OCI-LY7 (cell line): ENCODE data around the gene BCKDHB. TPM values are rescaled to one million over a fixed set of nuclear protein-coding genes. Genes with fewer than 3 reads are reported as not detected.

Experiments
- BruUV-seq: library from RNA; stranded (reverse); fragments of 400-500 nt; replicated peaks from 2 replicates; lab custom pipeline; 2021; lab: Mats Ljungman, UMichigan
- CTCF ChIA-PET: fragments of 300-600 bp; sonication (Branson Sonifier 250); formaldehyde crosslinking; loops from one replicate; lab custom pipeline; 2022; ENCODE audit warnings: antibody characterized with exemption; ENCODE audit not compliant: unreplicated experiment; lab: Charles Lee
- POLR2A ChIA-PET: fragments of 300-600 bp; sonication (Branson Sonifier 250); formaldehyde crosslinking; loops from one replicate; lab custom pipeline; 2022; ENCODE audit warnings: antibody characterized with exemption; lab: Charles Lee
- DNase-seq: peaks from one replicate; pipeline ENCODE4 v3.0.0-alpha.2; 2015; ENCODE audit warnings: low spot score
- H2AFZ ChIP-seq: fragments of 200-600 bp; sonication (generic), shearing (Covaris generic); 2 replicates; pipeline ENCODE4 v1.6.1; 2014; ENCODE audit warnings: mild to moderate bottlenecking, antibody characterized with exemption, low read length, moderate library complexity
- H3K27ac ChIP-seq: fragments of 200-600 bp; sonication (generic); 2 replicates; pipeline ENCODE4 v1.5.1; 2014; ENCODE audit warnings: mixed run types, low read depth, mild to moderate bottlenecking, moderate library complexity, low read length, inconsistent platforms; ENCODE audit not compliant: poor library complexity, severe bottlenecking
- H3K36me3 ChIP-seq: fragments of 200-600 bp; sonication (generic); 2 replicates; pipeline ENCODE4 v1.6.1; 2014; ENCODE audit warnings: mild to moderate bottlenecking, antibody characterized with exemption, low read length, moderate library complexity, mixed read lengths; ENCODE audit not compliant: insufficient read depth
- H3K4me1 ChIP-seq: fragments of 200-600 bp; sonication (generic); 2 replicates; pipeline ENCODE4 v1.5.1; 2014; ENCODE audit warnings: mild to moderate bottlenecking, low read length; ENCODE audit not compliant: insufficient read depth, poor library complexity, severe bottlenecking
- H3K4me2 ChIP-seq: fragments of 200-600 bp; sonication (generic); 2 replicates; pipeline ENCODE4 v1.6.1; 2014; ENCODE audit warnings: mild to moderate bottlenecking, low read length
- H3K4me3 ChIP-seq: fragments of 200-600 bp; sonication (generic); 2 replicates; pipeline ENCODE4 v1.5.1; 2014; ENCODE audit warnings: mild to moderate bottlenecking, low read depth, low read length; ENCODE audit not compliant: poor library complexity, severe bottlenecking
- H3K79me2 ChIP-seq: fragments of 200-600 bp; sonication (generic); 2 replicates; pipeline ENCODE4 v1.6.1; 2016; ENCODE audit warnings: low read depth, mild to moderate bottlenecking, low read length, moderate library complexity, mixed read lengths; ENCODE audit not compliant: insufficient read depth
- H3K9me2 ChIP-seq: fragments of 200-600 bp; sonication (generic); 2 replicates; pipeline ENCODE4 v1.6.1; 2016; ENCODE audit warnings: mild to moderate bottlenecking, low read length, mixed read lengths; ENCODE audit not compliant: insufficient read depth
- H3K9me3 ChIP-seq: fragments of 200-600 bp; sonication (generic); 2 replicates; pipeline ENCODE4 v1.6.1; 2014; ENCODE audit warnings: mild to moderate bottlenecking, mixed run types, low read length, mixed read lengths
- H4K20me1 ChIP-seq: fragments of 200-600 bp; sonication (generic); 2 replicates; pipeline ENCODE4 v1.6.1; 2014; ENCODE audit warnings: mild to moderate bottlenecking, antibody characterized with exemption, low read length, moderate library complexity, mixed read lengths; ENCODE audit not compliant: insufficient read depth
- CTCF ChIP-seq: fragments of 200-600 bp; sonication (generic); conservative IDR thresholded peaks from 2 replicates; pipeline ENCODE4 v1.5.1; 2014; ENCODE audit warnings: mild to moderate bottlenecking, antibody characterized with exemption, low read length, moderate library complexity, mixed read lengths
- EZH2phosphoT487 ChIP-seq: fragments of 200-600 bp; sonication (generic); IDR thresholded peaks from 2 replicates; pipeline ENCODE4 v1.6.1; 2018; ENCODE audit warnings: low read depth, borderline replicate concordance, mild to moderate bottlenecking, mixed run types, antibody characterized with exemption, low read length, moderate library complexity, mixed read lengths
- intact Hi-C: fragments of 100-400 bp; cut with micrococcal nuclease; formaldehyde crosslinking; loops from one replicate; pipeline ENCODE4 v1.10.0; 2022; ENCODE audit not compliant: unreplicated experiment
- total RNA-seq, 2 experiments: library from RNA; depleted of rRNA in 1 of 2; stranded (reverse); fragments of >200 nt in 1 of 2; shearing (Covaris generic) in 1 of 2; gene quantifications; 2 replicates each; pipeline ENCODE4 v1.2.3, GENCODE V29; 2014 to 2022

BCKDHB gene
- total RNA-seq, 2 experiments from 2014 or later = 25.7 to 30.3 TPM

GRCh38 chr6:80302716-80303115 is 196.2 kb downstream of the BCKDHB start:
- ChIA-PET POLR2A (interaction anchor here (0.5 kb wide), 1 partner anchor 157 kb away, joined by 3 read pairs; no protein-coding TSS in a partner anchor), CTCF (no interaction called here)
- Histone ChIP-seq H3K9me3 (no peaks in the 10 kb centered on the region), H3K27ac (no peak overlapping the region), H4K20me1 (no peaks in the 10 kb centered on the region), H3K4me2 (no peak overlapping the region), H2AFZ (no peak overlapping the region), H3K4me3 (no peak overlapping the region), H3K9me2 (no peaks in the 10 kb centered on the region), H3K36me3 (no peaks in the 10 kb centered on the region), H3K79me2 (no peaks in the 10 kb centered on the region), H3K4me1 (no peaks in the 10 kb centered on the region)
- TF ChIP-seq EZH2phosphoT487 (no peak), CTCF (no peak)
- DNase-seq = no peak
- no TSS peak for BruUV-seq
- intact Hi-C loops = no loop called here

- CTCF ChIA-PET = no interaction called here
Measured at GRCh38 chr6:80304014-80304413, 197.5 kb downstream of the BCKDHB start.

More at GRCh38 chr6:80304014-80304413, 197.5 kb downstream of the BCKDHB start:
- no peaks in the 10 kb centered on the region for H3K79me2 ChIP-seq
- no TSS peak for BruUV-seq
- H3K9me2 ChIP-seq = no peaks in the 10 kb centered on the region
- no peaks in the 10 kb centered on the region for H3K9me3 ChIP-seq
- intact Hi-C loops = no loop called here
- no peak for DNase-seq
- no peak overlapping the region for H2AFZ ChIP-seq
- H3K4me3 ChIP-seq = no peak overlapping the region
- no peaks in the 10 kb centered on the region for H3K4me1 ChIP-seq
- H3K36me3 ChIP-seq = no peaks in the 10 kb centered on the region
- no peaks in the 10 kb centered on the region for H4K20me1 ChIP-seq
- TF ChIP-seq EZH2phosphoT487 = no peak
- TF ChIP-seq CTCF = no peak
- no peak overlapping the region for H3K27ac ChIP-seq
- H3K4me2 ChIP-seq = no peak overlapping the region
- POLR2A ChIA-PET = interaction anchor here (0.5 to 0.7 kb wide), 2 partner anchors 9 to 386 kb away, joined by 3 to 4 read pairs; no protein-coding TSS in a partner anchor
